ENCODE results near the gene HDAC1. TPM values are rescaled to one million over a fixed set of nuclear protein-coding genes. Genes with fewer than 3 reads are reported as not detected.

The HDAC1 gene
- total RNA-seq, 1 experiment from 2014 or later, result 99.1 TPM

DNA sequence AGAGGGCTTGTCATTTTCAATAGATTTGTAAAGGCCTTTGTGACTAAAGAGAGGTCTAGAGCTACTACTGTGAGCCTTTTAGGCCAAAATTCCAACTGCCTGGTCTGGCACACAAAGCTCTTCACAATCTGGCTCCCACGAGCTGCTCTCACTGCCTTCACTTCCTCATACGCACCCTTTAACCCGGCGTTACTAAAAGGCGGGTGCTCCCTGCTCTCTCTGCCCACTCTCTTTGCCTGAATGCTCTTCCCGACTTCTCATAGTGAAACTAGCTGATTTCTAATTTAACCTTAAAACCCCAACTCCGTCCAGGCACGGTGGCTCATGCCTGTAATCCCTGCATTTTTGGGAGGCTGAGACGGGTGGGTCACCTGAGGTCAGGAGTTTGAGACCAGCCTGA is 88.2 kb downstream of the HDAC1 start:
- no peak for DNase-seq (ENCODE audit: low read depth, low spot score)
- in situ Hi-C loops (cut with HindIII; ENCODE audit: low pct_unique_long_range_greater_than_20kb, low sequenced_read_pairs), result no loop called here

Small RNAs within 50 kb of the gene (small RNA-seq; reads per million reads assigned to genes)
- gene RF00017 (0 reads per million in 2 experiments), gene RF00019 (0 reads per million in 2 experiments)

Other genes starting within 250 kb of the HDAC1 start
- 2.6 and 3.3 TPM in 2 replicates for gene TMEM39B, start 219.1 kb upstream of the HDAC1 start, total RNA-seq (2014; rRNA removed; shearing (Covaris generic))
- gene KPNA6, start 184.0 kb upstream of the HDAC1 start, total RNA-seq (2014; rRNA removed; shearing (Covaris generic)), result 33.8 and 34.1 TPM in 2 replicates
- 65.6 and 65.8 TPM in 2 replicates for gene TXLNA, start 112.4 kb upstream of the HDAC1 start, total RNA-seq (2014; rRNA removed; shearing (Covaris generic))
- gene CCDC28B, start 91.5 kb upstream of the HDAC1 start, total RNA-seq (2014; rRNA removed; shearing (Covaris generic)), result 8.6 and 12.2 TPM in 2 replicates
- gene IQCC, start 86.4 kb upstream of the HDAC1 start, total RNA-seq (2014; rRNA removed; shearing (Covaris generic)), result 2.5 and 3.1 TPM in 2 replicates
- not detected in 2 replicates for gene DCDC2B, start 83.0 kb upstream of the HDAC1 start, total RNA-seq (2014; rRNA removed; shearing (Covaris generic))
- 9.6 and 12.5 TPM in 2 replicates for gene TMEM234, start 69.7 kb upstream of the HDAC1 start, total RNA-seq (2014; rRNA removed; shearing (Covaris generic))
- gene EIF3I, start 69.7 kb upstream of the HDAC1 start, total RNA-seq (2014; rRNA removed; shearing (Covaris generic)), result 554 and 565 TPM in 2 replicates
- gene FAM167B, start 44.9 kb upstream of the HDAC1 start, total RNA-seq (2014; rRNA removed; shearing (Covaris generic)), result 45.5 and 50.6 TPM in 2 replicates
- gene LCK, start 40.8 kb upstream of the HDAC1 start, total RNA-seq (2014; rRNA removed; shearing (Covaris generic)), result not detected in 2 replicates
- 82.8 and 106 TPM in 2 replicates for gene MARCKSL1, start 44.1 kb downstream of the HDAC1 start, total RNA-seq (2014; rRNA removed; shearing (Covaris generic))
- gene FAM229A, start 70.4 kb downstream of the HDAC1 start, total RNA-seq (2014; rRNA removed; shearing (Covaris generic)), result 0.74 and 0.85 TPM in 2 replicates
- 0.32 and 2.6 TPM in 2 replicates for gene TSSK3, start 70.5 kb downstream of the HDAC1 start, total RNA-seq (2014; rRNA removed; shearing (Covaris generic))
- 40.7 and 46.8 TPM in 2 replicates for gene BSDC1, start 102.4 kb downstream of the HDAC1 start, total RNA-seq (2014; rRNA removed; shearing (Covaris generic))
- 0.35 and 0.50 TPM in 2 replicates for gene ZBTB8B, start 173.0 kb downstream of the HDAC1 start, total RNA-seq (2014; rRNA removed; shearing (Covaris generic))
- 3.2 and 3.7 TPM in 2 replicates for gene ZBTB8A, start 247.3 kb downstream of the HDAC1 start, total RNA-seq (2014; rRNA removed; shearing (Covaris generic))

Measured in SK-MEL-5 (cell line).